A549 (cell line): ENCODE measurements around the gene PTPN9.

Experiments
- BHLHE40 ChIP-seq: IDR thresholded peaks from 2 replicates; pipeline ENCODE4 v1.6.1; 2012; ENCODE audit warnings: low read depth, low read length, inconsistent platforms
- POLR2AphosphoS2 ChIP-seq: conservative IDR thresholded peaks from 2 replicates; pipeline ENCODE4 v1.6.1; 2012; ENCODE audit warnings: low read length, improper control_type of control experiment, inconsistent platforms
- RAD21 ChIP-seq, 2 experiments: fragments of >200 bp in 1 of 2; sonication (Bioruptor Twin) in 1 of 2; formaldehyde crosslinking in 1 of 2; IDR thresholded peaks in 1 of 2; conservative IDR thresholded peaks in 1 of 2; 2 replicates in 1 of 2; 3 replicates in 1 of 2; pipeline ENCODE4 v1.6.1; 2012 to 2018; ENCODE audit warnings: inconsistent platforms in 1 of 2
- SREBF2 ChIP-seq: fragments of 450-650 bp; IDR thresholded peaks from 2 replicates; pipeline ENCODE4 v1.6.1; 2014; ENCODE audit warnings: mild to moderate bottlenecking, moderate library complexity
- TF ChIP-seq, protein P1 (sequence below): fragments of >200 bp; sonication (Bioruptor Twin); formaldehyde crosslinking; IDR thresholded peaks from 3 replicates; pipeline ENCODE4 v1.5.1; 2016
- TF ChIP-seq, protein P2 (sequence below): fragments of 250-450 bp; sonication (Bioruptor Pico); IDR thresholded peaks from 2 replicates; pipeline ENCODE4 v1.5.0; 2021; ENCODE audit warnings: mild to moderate bottlenecking, moderate library complexity, borderline replicate concordance
- TF ChIP-seq, protein P3 (sequence below): IDR thresholded peaks from 2 replicates; pipeline ENCODE4 v1.6.1; 2012

DNA sequence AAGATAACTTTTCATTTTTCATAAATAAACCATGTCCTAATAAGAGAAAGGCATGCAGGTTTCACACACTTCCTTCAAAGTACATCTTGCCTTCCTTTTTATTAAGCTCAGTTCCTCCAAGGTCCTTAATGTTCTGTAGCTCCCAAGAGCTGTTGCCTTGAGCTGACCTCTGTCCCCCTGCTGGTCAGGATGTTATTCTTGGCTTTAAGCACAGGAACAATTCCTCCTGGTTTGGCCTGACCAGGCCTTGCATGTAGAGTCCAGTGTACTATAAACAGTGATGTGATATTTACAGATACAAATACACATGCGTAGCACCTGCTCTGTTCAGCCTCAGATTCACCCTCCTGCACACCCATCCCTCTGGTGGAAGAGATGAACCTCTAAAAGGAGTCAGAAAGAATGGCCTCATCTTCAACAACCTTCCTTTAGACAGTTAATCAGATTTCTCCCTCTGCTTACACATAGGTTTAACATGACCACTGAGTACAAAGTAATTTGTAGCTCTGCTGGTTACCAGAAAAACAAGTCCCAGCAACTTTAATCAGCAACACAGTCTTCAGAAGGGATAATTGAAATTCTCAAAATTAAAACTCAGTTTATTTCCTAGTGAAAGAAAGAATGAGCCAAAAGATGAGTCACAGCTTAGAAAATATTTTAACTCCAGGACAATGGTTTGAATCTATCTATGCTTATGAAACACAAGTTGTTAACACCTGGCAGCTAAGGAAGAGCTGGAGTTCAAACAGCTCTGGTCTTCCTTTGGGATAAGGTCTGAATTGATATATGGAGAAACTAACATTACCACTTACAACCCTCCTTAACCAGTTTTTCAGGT lies 46.5 kb downstream of the PTPN9 start:
- TF ChIP-seq, protein P1, sequence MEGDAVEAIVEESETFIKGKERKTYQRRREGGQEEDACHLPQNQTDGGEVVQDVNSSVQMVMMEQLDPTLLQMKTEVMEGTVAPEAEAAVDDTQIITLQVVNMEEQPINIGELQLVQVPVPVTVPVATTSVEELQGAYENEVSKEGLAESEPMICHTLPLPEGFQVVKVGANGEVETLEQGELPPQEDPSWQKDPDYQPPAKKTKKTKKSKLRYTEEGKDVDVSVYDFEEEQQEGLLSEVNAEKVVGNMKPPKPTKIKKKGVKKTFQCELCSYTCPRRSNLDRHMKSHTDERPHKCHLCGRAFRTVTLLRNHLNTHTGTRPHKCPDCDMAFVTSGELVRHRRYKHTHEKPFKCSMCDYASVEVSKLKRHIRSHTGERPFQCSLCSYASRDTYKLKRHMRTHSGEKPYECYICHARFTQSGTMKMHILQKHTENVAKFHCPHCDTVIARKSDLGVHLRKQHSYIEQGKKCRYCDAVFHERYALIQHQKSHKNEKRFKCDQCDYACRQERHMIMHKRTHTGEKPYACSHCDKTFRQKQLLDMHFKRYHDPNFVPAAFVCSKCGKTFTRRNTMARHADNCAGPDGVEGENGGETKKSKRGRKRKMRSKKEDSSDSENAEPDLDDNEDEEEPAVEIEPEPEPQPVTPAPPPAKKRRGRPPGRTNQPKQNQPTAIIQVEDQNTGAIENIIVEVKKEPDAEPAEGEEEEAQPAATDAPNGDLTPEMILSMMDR: peak; percentile 62
- peak in 1 of 2 experiments; percentile 38; a peak in 3 of 5 replicates for TF ChIP-seq RAD21 (conservative IDR thresholded peaks at IDR 0.05 in 1 of 2, IDR thresholded peaks at IDR 0.05 in 1 of 2)
- TF ChIP-seq POLR2AphosphoS2: no peak
- no peak for TF ChIP-seq SREBF2
- TF ChIP-seq, protein P2, sequence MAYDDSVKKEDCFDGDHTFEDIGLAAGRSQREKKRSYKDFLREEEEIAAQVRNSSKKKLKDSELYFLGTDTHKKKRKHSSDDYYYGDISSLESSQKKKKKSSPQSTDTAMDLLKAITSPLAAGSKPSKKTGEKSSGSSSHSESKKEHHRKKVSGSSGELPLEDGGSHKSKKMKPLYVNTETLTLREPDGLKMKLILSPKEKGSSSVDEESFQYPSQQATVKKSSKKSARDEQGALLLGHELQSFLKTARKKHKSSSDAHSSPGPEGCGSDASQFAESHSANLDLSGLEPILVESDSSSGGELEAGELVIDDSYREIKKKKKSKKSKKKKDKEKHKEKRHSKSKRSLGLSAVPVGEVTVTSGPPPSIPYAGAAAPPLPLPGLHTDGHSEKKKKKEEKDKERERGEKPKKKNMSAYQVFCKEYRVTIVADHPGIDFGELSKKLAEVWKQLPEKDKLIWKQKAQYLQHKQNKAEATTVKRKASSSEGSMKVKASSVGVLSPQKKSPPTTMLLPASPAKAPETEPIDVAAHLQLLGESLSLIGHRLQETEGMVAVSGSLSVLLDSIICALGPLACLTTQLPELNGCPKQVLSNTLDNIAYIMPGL: no peak
- TF ChIP-seq, protein P3, sequence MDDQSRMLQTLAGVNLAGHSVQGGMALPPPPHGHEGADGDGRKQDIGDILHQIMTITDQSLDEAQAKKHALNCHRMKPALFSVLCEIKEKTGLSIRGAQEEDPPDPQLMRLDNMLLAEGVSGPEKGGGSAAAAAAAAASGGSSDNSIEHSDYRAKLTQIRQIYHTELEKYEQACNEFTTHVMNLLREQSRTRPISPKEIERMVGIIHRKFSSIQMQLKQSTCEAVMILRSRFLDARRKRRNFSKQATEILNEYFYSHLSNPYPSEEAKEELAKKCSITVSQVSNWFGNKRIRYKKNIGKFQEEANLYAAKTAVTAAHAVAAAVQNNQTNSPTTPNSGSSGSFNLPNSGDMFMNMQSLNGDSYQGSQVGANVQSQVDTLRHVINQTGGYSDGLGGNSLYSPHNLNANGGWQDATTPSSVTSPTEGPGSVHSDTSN: no peak
- no peak for TF ChIP-seq BHLHE40
